ENCODE results near the gene SNRK. TPM values are rescaled to one million over a fixed set of nuclear protein-coding genes. Genes with fewer than 3 reads are reported as not detected.

The SNRK gene
- total and polyA plus RNA-seq, 2 of the 13 experiments (the other 11 are each of a cell fraction or from before 2014, with no cell fraction given): 11.4 to 16.1 TPM

GRCh38 chr3:43362961-43363360 lies 76.6 kb downstream of the SNRK start:
- no peak overlapping the region for H2AFZ ChIP-seq (ENCODE audit: low read length)
- H3K4me3 ChIP-seq (replicated peaks in 1 of 3; ENCODE audit: insufficient read depth in 1 of 3, low read depth in 2 of 3, low read length in 3 of 3): no peak overlapping the region
- in situ Hi-C loops (cut with HindIII; ENCODE audit: extremely low pct_ligation_motif_present, low pct_unique_long_range_greater_than_20kb) (no loop called here), intact Hi-C loops (cut with micrococcal nuclease; ENCODE audit: unreplicated experiment) (no loop called here)
- no peaks in the 10 kb centered on the region for H3K9me3 ChIP-seq (ENCODE audit: low read length)
- no peak overlapping the region for H3K27ac ChIP-seq (ENCODE audit: extremely low read length, insufficient read depth, low read length)
- no peaks in the 10 kb centered on the region for H3K4me1 ChIP-seq (ENCODE audit: insufficient read depth, low read length)
- no peaks in the 10 kb centered on the region for H3K79me2 ChIP-seq (ENCODE audit: insufficient read depth, low read length)
- no peak overlapping the region for H3K4me2 ChIP-seq (ENCODE audit: low read depth, low read length)
- POLR2A ChIA-PET: no interaction called here
- no peak for ATAC-seq
- 91% methylated on average over 5 of the region's 6 CpGs for WGBS (ENCODE audit: low lambda C conversion rate)
- H3K9ac ChIP-seq (ENCODE audit: insufficient read depth, low read depth, low read length): no peak overlapping the region
- no TSS peak for BruUV-seq (replicated peaks)
- DNase-seq (ENCODE audit: low spot score): no peak
- no peaks in the 10 kb centered on the region for H4K20me1 ChIP-seq (ENCODE audit: insufficient read depth, low read length)
- no peaks in the 10 kb centered on the region for H3K27me3 ChIP-seq (ENCODE audit: control insufficient read depth in 1 of 2, insufficient read depth in 2 of 2, low read length in 2 of 2)
- CTCF ChIA-PET (ENCODE audit: low intra/inter-chr PET ratio, low total read pairs): no interaction called here
- TF ChIP-seq NRL (CRISPR knock-in tag; IDR thresholded peaks at IDR 0.05; ENCODE audit: borderline replicate concordance): no peak
- TF ChIP-seq PRPF4 (IDR thresholded peaks at IDR 0.05; ENCODE audit: low read depth, low read length, poor library complexity, severe bottlenecking): no peak
- TF ChIP-seq ZNF644 (CRISPR knock-in tag; IDR thresholded peaks at IDR 0.05; ENCODE audit: low read depth): no peak
- no peak for TF ChIP-seq ZFP36L1 (CRISPR knock-in tag; IDR thresholded peaks at IDR 0.05)
- TF ChIP-seq HDAC1 (CRISPR knock-in tag; IDR thresholded peaks at IDR 0.05): no peak
- no peak for TF ChIP-seq TOPORS (CRISPR knock-in tag; IDR thresholded peaks at IDR 0.05)
- TF ChIP-seq KLF11 (CRISPR knock-in tag; IDR thresholded peaks at IDR 0.05): no peak
- no peak for TF ChIP-seq KDM3A (CRISPR knock-in tag; IDR thresholded peaks at IDR 0.05; ENCODE audit: low read depth)
- no peak for TF ChIP-seq HNRNPH1 (optimal IDR thresholded peaks at IDR 0.05; ENCODE audit: low read depth, low read length)
- TF ChIP-seq KLF16 (CRISPR knock-in tag; IDR thresholded peaks at IDR 0.05): no peak
- no peak for TF ChIP-seq TBL1XR1 (IDR thresholded peaks at IDR 0.05; ENCODE audit: borderline replicate concordance, low read length, partially characterized antibody)
- TF ChIP-seq ZNF652 (CRISPR knock-in tag; IDR thresholded peaks at IDR 0.05; ENCODE audit: borderline replicate concordance, low read depth): no peak
- TF ChIP-seq NKX3-1 (CRISPR knock-in tag; IDR thresholded peaks at IDR 0.05): no peak
- no peak for TF ChIP-seq U2AF1 (optimal IDR thresholded peaks at IDR 0.05; ENCODE audit: low read depth, low read length)
- TF ChIP-seq SMARCC2 (IDR thresholded peaks at IDR 0.05): no peak
- TF ChIP-seq RXRA (CRISPR knock-in tag; IDR thresholded peaks at IDR 0.05): no peak
- FAIRE-seq: no peak
- no peaks in the 10 kb centered on the region for H3K36me3 ChIP-seq (replicated peaks in 1 of 2; ENCODE audit: control insufficient read depth in 1 of 2, insufficient read depth in 2 of 2, low read length in 2 of 2)

All from HepG2 (cell line).